Astrocyte (in vitro differentiated cells and primary cell): ENCODE data around the gene SLC39A10. TPM values are rescaled to one million over a fixed set of nuclear protein-coding genes. Genes with fewer than 3 reads are reported as not detected.

Experiments used
- DNase-seq: peaks from one replicate; pipeline ENCODE4 v3.0.0-alpha.2; 2010; ENCODE audit warnings: low read depth
- FAIRE-seq: peaks from 2 replicates; lab custom pipeline; 2011; peaks lifted over from hg19 to GRCh38; lab: Jason Lieb, UNC
- H2AFZ ChIP-seq: 2 replicates; pipeline ENCODE4 v1.6.0; 2012; ENCODE audit warnings: low read depth, low read length, inconsistent platforms
- H3K27ac ChIP-seq: 2 replicates; pipeline ENCODE4 v1.5.1; 2011; ENCODE audit warnings: low read depth, low read length, inconsistent platforms
- H3K27me3 ChIP-seq: 2 replicates; pipeline ENCODE4 v1.6.0; 2011; ENCODE audit warnings: low read length, inconsistent platforms; ENCODE audit not compliant: insufficient read depth
- H3K36me3 ChIP-seq: 2 replicates; pipeline ENCODE4 v1.5.1; 2011; ENCODE audit warnings: low read length, inconsistent platforms; ENCODE audit not compliant: insufficient read depth
- H3K4me1 ChIP-seq: 2 replicates; pipeline ENCODE4 v1.5.1; 2011; ENCODE audit warnings: low read length, inconsistent platforms; ENCODE audit not compliant: insufficient read depth
- H3K4me2 ChIP-seq: 2 replicates; pipeline ENCODE4 v1.6.0; 2012; ENCODE audit warnings: low read length, inconsistent platforms
- H3K4me3 ChIP-seq: 2 replicates; pipeline ENCODE4 v1.5.1; 2011; ENCODE audit warnings: low read depth, mild to moderate bottlenecking, low read length, inconsistent platforms; ENCODE audit not compliant: insufficient read depth
- H3K79me2 ChIP-seq: 2 replicates; pipeline ENCODE4 v1.6.0; 2012; ENCODE audit warnings: mild to moderate bottlenecking, low read length, inconsistent platforms; ENCODE audit not compliant: insufficient read depth
- H3K9ac ChIP-seq: 2 replicates; pipeline ENCODE4 v1.6.0; 2012; ENCODE audit warnings: mild to moderate bottlenecking, low read length, inconsistent platforms
- H3K9me3 ChIP-seq: 2 replicates; pipeline ENCODE4 v1.5.1; 2012; ENCODE audit warnings: low read depth, mild to moderate bottlenecking, low read length, inconsistent platforms; ENCODE audit not compliant: insufficient read depth
- H4K20me1 ChIP-seq: 2 replicates; pipeline ENCODE4 v1.6.0; 2012; ENCODE audit warnings: low read length, inconsistent platforms; ENCODE audit not compliant: insufficient read depth
- H3K27ac Mint-ChIP-seq: one replicate; pipeline ENCODE4 v1.8.0; 2021; ENCODE audit warnings: mild to moderate bottlenecking, mixed read lengths; ENCODE audit not compliant: unreplicated experiment
- H3K27me3 Mint-ChIP-seq: one replicate; pipeline ENCODE4 v1.8.0; 2021; ENCODE audit warnings: low read depth, mixed read lengths; ENCODE audit not compliant: unreplicated experiment
- H3K36me3 Mint-ChIP-seq: one replicate; pipeline ENCODE4 v1.8.0; 2021; ENCODE audit warnings: low read depth, mixed read lengths; ENCODE audit not compliant: unreplicated experiment
- H3K4me1 Mint-ChIP-seq: one replicate; pipeline ENCODE4 v1.8.0; 2021; ENCODE audit warnings: low read depth, mixed read lengths; ENCODE audit not compliant: unreplicated experiment
- H3K4me3 Mint-ChIP-seq: one replicate; pipeline ENCODE4 v1.8.0; 2021; ENCODE audit warnings: mild to moderate bottlenecking, moderate library complexity, mixed read lengths; ENCODE audit not compliant: unreplicated experiment
- H3K9me3 Mint-ChIP-seq: one replicate; pipeline ENCODE4 v1.8.0; 2021; ENCODE audit warnings: mild to moderate bottlenecking, mixed read lengths; ENCODE audit not compliant: unreplicated experiment
- EZH2 ChIP-seq: IDR thresholded peaks from 2 replicates; pipeline ENCODE4 v1.6.1; 2012; ENCODE audit warnings: mild to moderate bottlenecking, low read length, inconsistent platforms; ENCODE audit not compliant: insufficient read depth
- total RNA-seq: library from RNA; stranded (reverse); gene quantifications from 2 replicates; pipeline ENCODE4 v1.2.1, GENCODE V29; 2021
- TF ChIP-seq, protein P1 (sequence below): IDR thresholded peaks from 2 replicates; pipeline ENCODE4 v1.5.1; 2011; ENCODE audit warnings: low read depth, mild to moderate bottlenecking, inconsistent platforms, low read length, moderate library complexity; ENCODE audit not compliant: insufficient read depth

Gene SLC39A10
- total RNA-seq, 1 donor from 2014 or later = 96.2 TPM

DNA sequence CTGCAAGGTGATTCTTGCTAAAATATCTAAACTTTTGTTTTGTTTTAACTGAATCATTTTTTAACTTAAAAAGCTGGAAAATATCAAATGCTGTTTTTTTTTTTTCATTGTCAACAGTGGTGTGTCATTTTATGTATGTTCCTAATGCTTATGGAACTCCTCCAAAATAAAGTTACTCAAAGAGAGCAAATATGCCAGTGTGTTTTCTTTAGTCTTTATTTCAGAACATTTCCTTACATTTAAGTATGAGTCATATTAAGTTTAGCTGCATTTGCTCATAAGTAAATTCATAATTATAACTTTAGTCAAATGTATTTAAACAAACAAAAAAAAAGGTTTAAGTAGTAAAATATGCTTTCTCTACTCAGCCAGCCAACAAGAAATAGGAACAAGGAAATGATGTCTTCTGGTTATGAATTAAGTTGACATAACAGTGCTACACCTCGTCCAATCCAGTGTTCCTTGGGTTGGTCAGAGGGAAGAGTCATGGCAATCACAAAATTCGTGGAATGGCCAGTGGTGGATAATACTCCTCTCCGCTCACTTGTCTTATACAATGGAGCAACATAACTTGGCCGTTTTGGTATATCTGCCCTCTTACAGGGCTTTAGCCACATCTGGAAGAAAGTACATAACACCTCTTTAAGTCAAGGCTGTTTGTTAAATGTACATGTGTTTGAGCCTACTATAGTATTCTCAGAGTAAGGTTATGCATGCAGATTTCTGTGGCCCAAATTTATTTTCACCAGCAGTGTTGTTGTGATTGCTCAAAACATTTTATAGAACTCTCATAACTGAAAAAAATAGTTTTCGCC, 80.7 kb downstream of the SLC39A10 start:
- DNase-seq = no peak
- Mint-ChIP-seq H3K36me3 (peaks cover 7% of the 10 kb centered on the region), H3K27me3 (no peaks in the 10 kb centered on the region), H3K27ac (no peak overlapping the region), H3K4me1 (no peaks in the 10 kb centered on the region), H3K4me3 (no peak overlapping the region), H3K9me3 (no peaks in the 10 kb centered on the region)
- Histone ChIP-seq H3K36me3 (no peaks in the 10 kb centered on the region), H3K9me3 (no peaks in the 10 kb centered on the region), H3K4me3 (no peak overlapping the region), H3K9ac (no peak overlapping the region), H3K27me3 (no peaks in the 10 kb centered on the region), H3K27ac (no peak overlapping the region), H3K4me1 (no peaks in the 10 kb centered on the region), H4K20me1 (no peaks in the 10 kb centered on the region), H3K4me2 (no peak overlapping the region), H2AFZ (no peak overlapping the region), H3K79me2 (no peaks in the 10 kb centered on the region)
- FAIRE-seq = no peak
- TF ChIP-seq, protein P1, sequence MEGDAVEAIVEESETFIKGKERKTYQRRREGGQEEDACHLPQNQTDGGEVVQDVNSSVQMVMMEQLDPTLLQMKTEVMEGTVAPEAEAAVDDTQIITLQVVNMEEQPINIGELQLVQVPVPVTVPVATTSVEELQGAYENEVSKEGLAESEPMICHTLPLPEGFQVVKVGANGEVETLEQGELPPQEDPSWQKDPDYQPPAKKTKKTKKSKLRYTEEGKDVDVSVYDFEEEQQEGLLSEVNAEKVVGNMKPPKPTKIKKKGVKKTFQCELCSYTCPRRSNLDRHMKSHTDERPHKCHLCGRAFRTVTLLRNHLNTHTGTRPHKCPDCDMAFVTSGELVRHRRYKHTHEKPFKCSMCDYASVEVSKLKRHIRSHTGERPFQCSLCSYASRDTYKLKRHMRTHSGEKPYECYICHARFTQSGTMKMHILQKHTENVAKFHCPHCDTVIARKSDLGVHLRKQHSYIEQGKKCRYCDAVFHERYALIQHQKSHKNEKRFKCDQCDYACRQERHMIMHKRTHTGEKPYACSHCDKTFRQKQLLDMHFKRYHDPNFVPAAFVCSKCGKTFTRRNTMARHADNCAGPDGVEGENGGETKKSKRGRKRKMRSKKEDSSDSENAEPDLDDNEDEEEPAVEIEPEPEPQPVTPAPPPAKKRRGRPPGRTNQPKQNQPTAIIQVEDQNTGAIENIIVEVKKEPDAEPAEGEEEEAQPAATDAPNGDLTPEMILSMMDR = no peak
- no peak for TF ChIP-seq EZH2

DNA sequence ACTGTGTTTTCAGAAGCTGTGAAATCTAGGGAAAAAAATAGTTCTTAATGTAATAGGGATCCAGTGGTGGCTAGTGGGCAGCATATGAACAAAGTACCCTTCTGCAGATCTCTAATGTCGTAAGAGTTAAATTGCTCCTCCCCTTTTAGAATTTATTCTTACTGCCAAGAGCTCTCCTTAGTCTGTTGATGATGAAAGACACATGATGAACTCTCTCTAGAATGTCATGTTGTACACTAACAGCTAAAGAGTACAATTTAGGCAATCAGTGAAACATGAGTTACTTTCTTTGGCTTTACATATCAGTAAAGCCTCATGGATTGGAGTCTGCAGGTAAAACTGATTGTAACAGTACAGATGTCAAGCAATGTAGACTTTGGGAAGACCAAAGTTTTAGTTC, 84.2 kb downstream of the SLC39A10 start:
- Histone ChIP-seq H2AFZ (no peak overlapping the region), H3K27ac (no peak overlapping the region), H3K4me3 (no peak overlapping the region), H4K20me1 (no peaks in the 10 kb centered on the region), H3K4me2 (no peak overlapping the region), H3K36me3 (peaks cover 5% of the 10 kb centered on the region), H3K79me2 (no peaks in the 10 kb centered on the region), H3K27me3 (no peaks in the 10 kb centered on the region), H3K9me3 (no peaks in the 10 kb centered on the region), H3K9ac (no peak overlapping the region), H3K4me1 (no peaks in the 10 kb centered on the region)
- H3K36me3 Mint-ChIP-seq = peaks cover 27% of the 10 kb centered on the region
- H3K27ac Mint-ChIP-seq = no peak overlapping the region
- peaks cover 14% of the 10 kb centered on the region for H3K9me3 Mint-ChIP-seq
- H3K4me3 Mint-ChIP-seq = no peak overlapping the region
- no peaks in the 10 kb centered on the region for H3K4me1 Mint-ChIP-seq
- TF ChIP-seq EZH2 = no peak
- TF ChIP-seq, protein P1 = no peak
- no peaks in the 10 kb centered on the region for H3K27me3 Mint-ChIP-seq
- DNase-seq (no peak), FAIRE-seq (no peak)
